Kidney (tissue), 14 donors: ENCODE measurements around the gene INPP5F. TPM values are rescaled to one million over a fixed set of nuclear protein-coding genes. Genes with fewer than 3 reads are reported as not detected.

Experiments
- DNase-seq, 5 donors: peaks; one replicate each; pipeline ENCODE4 v3.0.0-alpha.2; 2013 to 2020
- FAIRE-seq: peaks from 2 replicates; lab custom pipeline; 2012; peaks lifted over from hg19 to GRCh38; lab: Jason Lieb, UNC
- H3K27ac ChIP-seq, 2 donors: one replicate each; pipeline ENCODE4 v1.7.0; 2013; ENCODE audit warnings: low read depth in 2 of 2, low read length in 2 of 2, inconsistent platforms in 1 of 2
- H3K27me3 ChIP-seq: one replicate; pipeline ENCODE4 v1.7.1; 2013; ENCODE audit warnings: low read length, inconsistent platforms; ENCODE audit not compliant: control insufficient read depth, insufficient read depth
- H3K36me3 ChIP-seq, 3 donors: one replicate each; pipeline versions ENCODE4 v1.7.0 to v1.7.1; 2013; ENCODE audit warnings: low read length in 3 of 3, control low read depth in 1 of 3, inconsistent platforms in 1 of 3; ENCODE audit not compliant: insufficient read depth in 3 of 3, control insufficient read depth in 2 of 3
- H3K4me1 ChIP-seq, 3 donors: one replicate each; pipeline versions ENCODE4 v1.7.0 to v1.7.1; 2013; ENCODE audit warnings: low read length in 3 of 3, inconsistent platforms in 1 of 3, low read depth in 1 of 3; ENCODE audit not compliant: control insufficient read depth in 2 of 3, insufficient read depth in 2 of 3
- H3K4me3 ChIP-seq, 3 donors: one replicate each; pipeline versions ENCODE4 v1.7.0 to v1.8.1; 2013; ENCODE audit warnings: low read length in 3 of 3, control low read depth in 1 of 3, inconsistent platforms in 1 of 3
- H3K9ac ChIP-seq, 3 donors: one replicate each; pipeline versions ENCODE4 v1.7.0 to v1.7.1; 2013; ENCODE audit warnings: low read length in 3 of 3, control low read depth in 1 of 3, inconsistent platforms in 1 of 3
- H3K9me3 ChIP-seq, 3 donors: one replicate each; pipeline versions ENCODE4 v1.7.0 to v1.7.1; 2013; ENCODE audit warnings: low read length in 3 of 3, control low read depth in 1 of 3, inconsistent platforms in 1 of 3; ENCODE audit not compliant: control insufficient read depth in 2 of 3, insufficient read depth in 1 of 3
- intact Hi-C: fragments of 100-400 bp; cut with DNase I; formaldehyde crosslinking; loops from one replicate; pipeline ENCODE4 v1.11.1; 2022
- polyA plus RNA-seq: library from polyadenylated mRNA; stranded (reverse); fragments of 350-450 nt; fragmentation: Illumina TruSeq; extraction: RNeasy Lipid Tissue Mini Kit (QIAGEN cat#74804); gene quantifications from one replicate; pipeline ENCODE4 v1.2.3, GENCODE V29; 2014; ENCODE audit warnings: low read depth, low replicate concordance; ENCODE audit not compliant: insufficient read depth
- total RNA-seq: library from RNA; stranded (reverse); fragmentation: NEBNext Ultra II Directional; extraction: Animal tissue kit (Norgen Biotek cat#: 25700); gene quantifications from one replicate; pipeline ENCODE4 v1.2.1, GENCODE V29; 2021
- TF ChIP-seq, protein P1 (sequence below): IDR thresholded peaks from 3 replicates; pipeline ENCODE4 v1.5.1; 2012; ENCODE audit warnings: mild to moderate bottlenecking, moderate library complexity, borderline replicate concordance; ENCODE audit not compliant: insufficient read depth; ENCODE audit errors: extremely low read depth
- donor health status: control.
- donor health status: control.
- donor health status: control.
- donor health status: control.
- donor health status: control.
- donor health status: DM: yes; HTN: yes; CAD: no.
- donor health status: Normal renal cell carcinoma (clear cell type).

Gene INPP5F
- total and polyA plus RNA-seq, 2 donors from 2014 or later = 16.4 to 17.5 TPM

DNA sequence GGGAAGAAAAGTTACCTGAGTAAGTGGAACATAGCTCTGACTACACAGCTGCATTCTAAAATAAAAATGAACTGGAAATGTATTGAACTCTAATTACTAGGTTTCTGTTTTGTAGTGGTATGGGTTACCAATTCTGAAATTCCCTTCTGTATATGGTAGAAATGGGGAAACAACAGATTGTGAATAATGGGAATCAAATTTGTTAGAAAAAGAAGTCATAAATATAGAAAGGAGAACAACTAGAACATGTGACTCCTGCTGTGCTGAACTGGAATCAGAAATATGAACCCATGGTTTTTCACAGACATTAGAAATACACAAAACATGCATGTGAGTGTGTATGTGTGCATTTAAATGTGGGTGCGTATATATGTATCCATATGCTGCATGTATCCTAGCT, 119.8 kb downstream of the INPP5F start:
- DNase-seq (no peak), FAIRE-seq (no peak)
- Histone ChIP-seq H3K4me1 (no peaks in the 10 kb centered on the region), H3K36me3 (peaks cover 17 to 37% (median 21%) of the 10 kb centered on the region in 3 donors), H3K4me3 (no peak overlapping the region), H3K9ac (no peak overlapping the region), H3K27ac (no peak overlapping the region), H3K27me3 (no peaks in the 10 kb centered on the region), H3K9me3 (no peaks in the 10 kb centered on the region)
- intact Hi-C loops = no loop called here
- TF ChIP-seq, protein P1, sequence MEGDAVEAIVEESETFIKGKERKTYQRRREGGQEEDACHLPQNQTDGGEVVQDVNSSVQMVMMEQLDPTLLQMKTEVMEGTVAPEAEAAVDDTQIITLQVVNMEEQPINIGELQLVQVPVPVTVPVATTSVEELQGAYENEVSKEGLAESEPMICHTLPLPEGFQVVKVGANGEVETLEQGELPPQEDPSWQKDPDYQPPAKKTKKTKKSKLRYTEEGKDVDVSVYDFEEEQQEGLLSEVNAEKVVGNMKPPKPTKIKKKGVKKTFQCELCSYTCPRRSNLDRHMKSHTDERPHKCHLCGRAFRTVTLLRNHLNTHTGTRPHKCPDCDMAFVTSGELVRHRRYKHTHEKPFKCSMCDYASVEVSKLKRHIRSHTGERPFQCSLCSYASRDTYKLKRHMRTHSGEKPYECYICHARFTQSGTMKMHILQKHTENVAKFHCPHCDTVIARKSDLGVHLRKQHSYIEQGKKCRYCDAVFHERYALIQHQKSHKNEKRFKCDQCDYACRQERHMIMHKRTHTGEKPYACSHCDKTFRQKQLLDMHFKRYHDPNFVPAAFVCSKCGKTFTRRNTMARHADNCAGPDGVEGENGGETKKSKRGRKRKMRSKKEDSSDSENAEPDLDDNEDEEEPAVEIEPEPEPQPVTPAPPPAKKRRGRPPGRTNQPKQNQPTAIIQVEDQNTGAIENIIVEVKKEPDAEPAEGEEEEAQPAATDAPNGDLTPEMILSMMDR = no peak

DNA sequence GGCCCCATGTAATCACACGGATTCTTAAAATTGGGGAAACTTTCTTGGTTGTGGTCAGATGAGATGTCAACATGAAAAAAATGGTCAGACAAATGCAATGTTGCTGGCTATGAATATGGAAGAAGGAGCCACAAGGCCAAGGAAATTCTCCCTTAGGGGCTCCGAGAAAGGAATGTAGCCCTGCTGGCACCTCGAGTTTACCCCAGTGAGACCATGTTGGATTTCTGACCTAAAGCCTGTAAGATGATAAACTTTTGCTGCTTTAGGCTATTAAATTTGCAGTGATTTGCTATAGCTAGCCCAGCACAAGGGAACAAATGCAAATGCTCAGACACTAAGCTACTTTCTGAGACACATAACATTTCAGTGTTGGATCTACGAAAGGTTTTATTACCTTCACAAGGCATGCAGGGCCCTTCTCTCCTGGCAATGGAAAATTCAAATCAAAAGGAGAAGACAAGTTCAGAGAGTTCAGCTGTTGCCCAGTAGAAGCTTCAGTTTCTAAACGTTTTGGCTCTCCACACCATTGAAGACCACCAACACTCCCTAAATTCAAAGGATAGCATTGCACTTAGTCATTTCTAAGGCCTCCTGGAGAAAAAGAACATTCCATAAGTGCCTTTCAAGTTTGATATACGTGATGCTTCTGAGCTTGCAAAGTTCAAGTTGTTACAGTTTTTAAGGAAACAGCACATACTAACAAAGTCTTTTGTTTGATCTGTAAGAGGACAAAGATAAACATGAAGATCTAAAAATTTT, 123.4 kb downstream of the INPP5F start:
- DNase-seq (no peak), FAIRE-seq (no peak)
- Histone ChIP-seq H3K4me3 (no peak overlapping the region), H3K27ac (no peak overlapping the region), H3K4me1 (no peaks in the 10 kb centered on the region), H3K9me3 (no peaks in the 10 kb centered on the region), H3K9ac (no peak overlapping the region), H3K36me3 (peaks cover 9 to 39% (median 13%) of the 10 kb centered on the region in 3 donors), H3K27me3 (no peaks in the 10 kb centered on the region)
- intact Hi-C loops = no loop called here
- TF ChIP-seq, protein P1 = no peak

DNA sequence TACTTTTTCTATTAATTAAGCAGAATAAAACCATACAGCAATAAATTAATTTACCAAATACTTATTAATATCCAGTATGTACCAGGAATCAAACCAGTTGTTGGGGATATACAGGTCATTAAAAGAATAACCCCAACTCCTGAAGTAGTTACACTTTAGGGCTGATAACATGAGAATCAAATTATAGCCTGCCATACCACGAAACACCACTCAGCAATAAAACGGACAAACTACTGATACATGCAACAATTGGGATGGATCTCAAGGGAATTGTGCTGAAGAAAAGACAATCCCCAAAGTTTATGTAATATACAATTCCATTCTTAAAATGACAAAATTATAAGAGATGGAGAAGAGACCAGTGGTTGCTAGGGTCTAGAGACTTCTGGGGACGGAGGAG, 124.1 kb downstream of the INPP5F start:
- Histone ChIP-seq H3K9ac (no peak overlapping the region), H3K27ac (no peak overlapping the region), H3K4me3 (no peak overlapping the region), H3K9me3 (no peaks in the 10 kb centered on the region), H3K4me1 (no peaks in the 10 kb centered on the region), H3K27me3 (no peaks in the 10 kb centered on the region), H3K36me3 (peaks cover 7 to 39% (median 13%) of the 10 kb centered on the region in 3 donors)
- no peak for FAIRE-seq
- TF ChIP-seq, protein P1 = no peak
- intact Hi-C loops = no loop called here
- DNase-seq = no peak
